Stimulated activated CD8-positive, alpha-beta memory T cell treated with anti-CD3 and anti-CD28 coated beads, Interleukin-7, amount 100 ng/mL, for 48 hours (primary cell): ENCODE data around the gene RBMS3.

Source experiments
- DNase-seq, 2 donors: peaks; one replicate each; pipeline ENCODE4 v3.0.0-alpha.2; 2020; ENCODE audit warnings: low read depth in 1 of 2; ENCODE audit errors: extremely low read depth in 1 of 2

Gene RBMS3

DNA sequence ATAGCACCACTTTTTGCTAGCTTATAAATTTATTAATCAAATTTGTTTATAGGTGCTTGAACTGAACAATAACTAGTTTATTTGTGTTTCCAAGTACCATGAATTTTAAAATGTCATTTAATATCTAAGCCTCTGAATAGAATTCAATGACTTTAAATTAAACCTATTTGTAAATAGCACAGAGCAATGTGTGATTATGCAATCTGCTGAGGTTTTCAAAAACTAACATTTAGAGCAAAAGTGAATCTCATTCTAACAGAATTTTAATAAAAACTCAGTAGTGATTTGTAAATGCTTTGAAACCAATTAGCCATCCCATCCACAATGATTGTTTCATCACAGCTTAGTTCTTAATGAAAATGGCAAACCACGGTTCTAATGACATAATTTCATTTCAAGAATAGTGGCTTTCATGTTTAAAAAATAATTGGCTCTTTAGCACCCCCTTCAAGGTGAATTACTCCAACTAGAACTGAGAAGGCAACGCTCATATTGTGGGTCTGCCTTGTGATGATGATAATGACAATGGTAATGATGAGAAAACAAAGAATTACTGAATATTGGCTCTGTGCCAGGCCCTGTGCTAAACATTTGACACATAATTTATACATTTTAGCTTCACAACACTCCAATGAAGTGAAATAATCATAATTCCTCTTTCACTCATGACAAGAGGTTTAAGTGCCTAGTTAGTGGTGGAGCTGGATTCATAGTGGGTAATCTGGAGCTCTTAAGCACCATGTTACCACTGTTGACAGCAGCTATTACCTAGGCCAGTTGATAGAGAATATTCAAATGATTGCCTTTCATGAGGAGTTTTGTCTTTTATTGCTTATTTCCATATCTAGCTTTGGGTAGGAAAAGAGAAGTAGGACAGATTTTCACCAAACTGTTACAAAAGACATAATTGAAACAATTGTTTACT, 145.7 kb downstream of the RBMS3 start:
- DNase-seq, result no peak

- no peak for DNase-seq
These were observed 146.6 kb downstream of the RBMS3 start for GRCh38 chr3:29427266-29428103.

DNA sequence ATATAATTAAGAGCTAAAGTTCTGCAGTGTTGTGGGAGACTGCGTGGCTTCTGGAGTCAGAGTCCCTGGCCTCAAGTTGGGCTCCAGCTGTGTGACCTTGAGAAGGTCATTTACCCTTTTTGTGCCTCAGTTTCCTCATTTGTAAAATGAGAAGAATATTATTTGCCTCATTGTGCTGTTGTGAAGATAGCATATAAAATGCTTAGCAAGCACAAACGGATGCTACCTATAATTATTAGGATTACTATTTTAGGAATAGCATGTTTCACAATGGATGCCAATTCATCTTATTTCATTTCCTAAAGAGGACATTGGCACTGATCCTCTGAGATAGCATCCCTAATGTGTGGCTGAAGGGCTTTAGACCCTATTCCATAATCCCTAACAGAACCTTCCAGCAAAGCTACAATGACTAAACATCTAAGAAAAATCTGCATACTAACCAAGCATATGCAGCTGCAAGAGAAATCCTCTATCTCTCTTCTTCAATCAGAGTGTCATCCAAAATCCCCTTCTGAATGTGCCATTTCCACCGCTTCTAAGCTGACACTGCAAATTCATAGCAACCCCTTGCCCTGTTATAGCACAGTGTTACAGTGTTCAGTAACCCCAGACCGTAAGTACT, 148.3 kb downstream of the RBMS3 start:
- DNase-seq, result no peak

- no peak for DNase-seq
These were observed 149.7 kb downstream of the RBMS3 start for GRCh38 chr3:29430558-29430971.

GRCh38 chr3:29436612-29437323, 155.9 kb downstream of the RBMS3 start:
- DNase-seq, result no peak

DNA sequence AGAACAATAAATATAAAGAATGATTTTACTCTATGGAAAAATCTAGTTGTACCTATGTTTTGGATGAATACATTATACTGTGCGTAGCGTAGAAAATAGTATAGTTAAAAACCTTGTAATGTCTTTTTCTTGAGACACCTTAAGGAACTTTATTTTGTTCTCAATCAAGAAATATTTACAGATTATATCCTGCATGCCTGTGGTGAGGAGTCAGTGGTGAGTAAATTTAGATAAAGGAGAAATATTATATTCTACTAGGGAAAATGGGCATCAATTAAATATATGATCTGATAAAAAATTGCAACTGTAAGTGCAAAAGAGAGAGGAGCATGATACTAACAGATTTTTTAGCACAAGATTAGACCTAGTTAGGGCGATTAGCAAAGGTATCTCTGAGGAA, 157.7 kb downstream of the RBMS3 start:
- DNase-seq, result no peak

DNA sequence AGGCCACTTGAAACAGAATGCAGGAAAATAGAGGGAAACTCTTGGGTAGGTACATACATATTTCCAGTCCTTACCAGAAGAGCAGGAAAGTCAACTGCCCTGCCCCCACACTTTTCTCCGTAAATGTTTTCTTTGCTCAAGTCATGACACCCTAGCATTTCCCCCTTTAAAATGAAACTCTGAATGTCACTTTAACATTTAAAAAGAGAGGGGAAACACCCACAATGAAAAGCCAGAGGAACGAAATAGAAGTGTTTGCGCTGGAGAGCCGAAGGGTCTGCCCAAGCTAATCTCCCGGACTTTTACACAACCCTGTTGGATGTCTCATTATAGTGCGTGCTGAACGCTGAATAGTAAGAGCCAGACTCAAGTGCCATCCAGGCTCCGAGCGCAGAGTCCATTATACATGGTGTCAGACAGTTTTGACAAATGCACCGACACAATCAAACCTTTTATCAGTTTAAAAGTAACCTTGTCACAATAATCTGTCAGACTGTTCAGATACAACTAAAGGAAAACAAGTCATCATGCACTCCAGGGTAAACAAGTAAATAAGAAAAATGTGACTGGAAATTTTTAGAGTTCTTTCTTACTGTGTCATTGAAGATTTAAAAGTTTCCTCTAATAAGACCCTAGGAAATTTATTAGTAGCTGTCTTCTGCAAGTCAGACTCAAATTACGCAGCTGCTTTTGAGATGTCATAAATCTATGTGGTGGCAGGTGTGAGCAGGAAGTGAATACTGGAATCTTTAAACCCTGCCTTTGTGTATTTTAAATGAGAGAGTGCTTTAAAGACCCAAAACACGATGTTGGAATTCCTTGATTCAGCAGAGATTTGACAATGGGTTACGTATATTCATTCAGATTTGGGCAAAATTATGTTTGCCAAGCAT, 159.8 kb downstream of the RBMS3 start:
- DNase-seq, result no peak

GRCh38 chr3:29441422-29441821, 160.6 kb downstream of the RBMS3 start:
- DNase-seq, result no peak

- no peak for DNase-seq
These were observed 167.2 kb downstream of the RBMS3 start for GRCh38 chr3:29447946-29448627.

DNA sequence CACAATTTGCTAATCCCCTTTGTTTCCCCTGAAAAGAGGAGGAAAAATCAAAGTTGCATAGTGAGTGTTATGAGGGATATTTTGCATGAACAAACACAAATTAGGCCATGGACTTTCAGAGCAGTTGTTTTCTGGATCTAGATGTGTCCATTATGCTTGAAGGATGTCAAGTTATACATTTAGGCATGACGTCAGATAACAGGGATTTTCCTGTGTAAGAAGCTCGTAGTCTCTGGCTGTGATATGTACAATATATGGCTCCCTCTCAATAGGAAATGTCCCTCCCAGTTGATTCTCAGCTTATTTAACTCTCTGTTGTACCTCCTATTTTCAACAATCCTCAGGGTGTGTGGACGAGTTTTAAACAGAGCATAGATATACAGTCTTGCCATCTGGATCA, 171.0 kb downstream of the RBMS3 start:
- DNase-seq, result no peak

- no peak for DNase-seq
These were observed 172.0 kb downstream of the RBMS3 start for GRCh38 chr3:29452934-29453283.

DNA sequence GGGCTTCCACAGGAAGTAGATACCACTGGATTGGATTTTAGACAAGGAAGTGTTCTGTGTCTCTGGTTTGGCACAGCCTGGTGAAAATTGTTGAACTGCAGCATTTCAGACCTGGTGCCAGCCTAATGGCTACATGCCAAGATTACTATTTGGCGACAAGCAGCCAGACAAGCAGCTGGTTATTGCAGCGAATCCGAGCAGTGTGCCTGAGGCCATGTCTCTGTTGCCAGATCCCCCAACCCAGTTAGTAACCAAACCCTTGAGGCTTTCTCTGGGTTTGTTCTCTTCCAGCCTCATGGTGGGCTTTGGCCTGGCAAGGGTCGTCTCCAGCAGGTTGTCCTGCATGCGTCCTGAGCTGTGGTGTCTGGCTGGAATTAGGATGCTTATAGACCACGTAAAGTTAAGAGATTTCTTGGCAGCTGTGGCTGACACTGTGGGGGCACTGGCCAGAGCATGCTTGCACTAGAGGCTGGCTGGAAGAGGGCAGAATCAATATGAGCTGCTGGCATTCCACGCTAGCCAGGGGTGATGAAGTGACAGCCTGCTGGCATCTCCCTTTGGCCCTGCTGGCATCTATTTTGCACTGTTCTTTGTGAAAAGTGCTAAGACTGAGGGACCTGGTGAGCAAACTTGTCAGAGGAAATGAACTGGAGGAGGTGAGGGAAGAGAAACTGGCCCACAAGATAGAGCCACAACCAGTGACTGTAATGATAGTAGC, 172.6 kb downstream of the RBMS3 start:
- no peak for DNase-seq

- no peak for DNase-seq
These were observed 173.3 kb downstream of the RBMS3 start for GRCh38 chr3:29454161-29454611.

- no peak for DNase-seq
These were observed 176.0 kb downstream of the RBMS3 start for GRCh38 chr3:29456901-29457300.

DNA sequence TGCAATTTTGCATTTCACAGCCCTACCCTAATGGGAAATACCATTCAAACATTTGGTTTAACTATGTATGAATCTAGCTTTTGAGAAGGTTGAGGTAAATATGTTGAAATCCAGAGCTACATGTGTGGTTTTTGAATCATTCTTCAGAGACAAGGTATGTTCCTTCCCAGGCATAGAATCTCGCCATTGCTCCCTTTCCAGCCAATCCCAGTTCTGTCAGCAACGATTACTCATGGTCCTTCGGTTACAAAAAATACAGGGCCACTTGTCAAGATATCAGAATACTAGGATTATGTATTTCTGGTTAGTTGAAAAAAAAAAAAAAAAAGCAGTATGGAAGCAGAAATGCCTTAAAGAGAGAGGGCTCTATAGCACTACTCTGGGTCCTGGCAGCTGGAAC, 182.4 kb downstream of the RBMS3 start:
- DNase-seq, result no peak

- no peak for DNase-seq
These were observed 185.0 kb downstream of the RBMS3 start for GRCh38 chr3:29465836-29466235.

GRCh38 chr3:29466442-29466841, 185.6 kb downstream of the RBMS3 start:
- no peak for DNase-seq

- no peak for DNase-seq
These were observed 187.3 kb downstream of the RBMS3 start for GRCh38 chr3:29468187-29468586.
